ENCODE measurements around the gene SMC6.

DNA sequence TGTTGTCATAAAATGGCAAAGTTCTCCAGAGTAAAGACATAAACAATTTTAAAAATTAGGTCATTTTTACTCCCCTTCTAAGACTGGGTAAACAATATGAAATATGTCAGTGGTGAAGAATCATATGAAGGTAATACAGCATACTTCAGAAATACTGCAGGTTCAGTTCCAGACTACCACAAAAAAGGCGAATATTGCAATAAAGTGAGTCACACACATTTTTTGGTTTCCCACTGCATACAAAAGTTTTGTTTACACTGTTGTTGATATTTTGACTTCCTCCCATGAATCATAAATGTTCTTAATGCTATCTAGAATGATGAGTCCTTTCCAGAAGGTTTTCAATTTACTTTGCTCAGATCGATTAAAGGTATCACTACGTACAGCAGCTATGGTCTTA is 73.5 kb downstream of the SMC6 start:
- TF ChIP-seq, protein P1, sequence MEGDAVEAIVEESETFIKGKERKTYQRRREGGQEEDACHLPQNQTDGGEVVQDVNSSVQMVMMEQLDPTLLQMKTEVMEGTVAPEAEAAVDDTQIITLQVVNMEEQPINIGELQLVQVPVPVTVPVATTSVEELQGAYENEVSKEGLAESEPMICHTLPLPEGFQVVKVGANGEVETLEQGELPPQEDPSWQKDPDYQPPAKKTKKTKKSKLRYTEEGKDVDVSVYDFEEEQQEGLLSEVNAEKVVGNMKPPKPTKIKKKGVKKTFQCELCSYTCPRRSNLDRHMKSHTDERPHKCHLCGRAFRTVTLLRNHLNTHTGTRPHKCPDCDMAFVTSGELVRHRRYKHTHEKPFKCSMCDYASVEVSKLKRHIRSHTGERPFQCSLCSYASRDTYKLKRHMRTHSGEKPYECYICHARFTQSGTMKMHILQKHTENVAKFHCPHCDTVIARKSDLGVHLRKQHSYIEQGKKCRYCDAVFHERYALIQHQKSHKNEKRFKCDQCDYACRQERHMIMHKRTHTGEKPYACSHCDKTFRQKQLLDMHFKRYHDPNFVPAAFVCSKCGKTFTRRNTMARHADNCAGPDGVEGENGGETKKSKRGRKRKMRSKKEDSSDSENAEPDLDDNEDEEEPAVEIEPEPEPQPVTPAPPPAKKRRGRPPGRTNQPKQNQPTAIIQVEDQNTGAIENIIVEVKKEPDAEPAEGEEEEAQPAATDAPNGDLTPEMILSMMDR (conservative IDR thresholded peaks at IDR 0.05; ENCODE audit: low read depth in 2 of 2): no peak
- TF ChIP-seq REST (IDR thresholded peaks at IDR 0.05; ENCODE audit: unreplicated experiment) (no peak), EZH2 (IDR thresholded peaks at IDR 0.05; ENCODE audit: low read depth, unreplicated experiment) (no peak)
